ENCODE data around the gene EDAR.

DNA sequence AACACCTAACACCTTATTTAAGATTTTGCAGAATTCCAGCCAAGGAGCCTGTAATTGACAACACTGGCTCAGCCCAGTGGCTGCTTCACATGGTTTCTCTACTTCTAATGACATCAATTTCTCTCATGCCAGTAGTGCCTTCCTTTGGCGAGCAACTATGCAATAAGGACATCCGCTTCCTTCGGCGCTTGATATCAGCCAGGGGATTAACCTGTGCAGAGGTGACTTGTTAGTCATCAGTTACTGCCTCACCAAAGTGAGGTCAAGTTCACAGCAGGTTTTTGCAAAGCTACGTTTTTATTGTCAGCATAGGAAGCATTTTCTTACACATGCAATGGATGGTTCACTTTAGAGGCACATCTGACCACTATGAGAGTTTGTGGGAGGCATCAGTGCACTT, 24.0 kb upstream of the EDAR start:
- TF ChIP-seq CTCF (IDR thresholded peaks at IDR 0.05) = no peak
- TF ChIP-seq POLR2A (IDR thresholded peaks at IDR 0.05) = no peak
